22Rv1 (cell line): Measurements from ENCODE around the gene PARP12.

Source experiments
- H3K27ac ChIP-seq: fragments of 450-650 bp; 2 replicates; pipeline ENCODE4 v1.5.1; 2017
- ZFX ChIP-seq: fragments of 450-650 bp; IDR thresholded peaks from 2 replicates; pipeline ENCODE4 v1.6.1; 2017; ENCODE audit warnings: antibody characterized with exemption, borderline replicate concordance
- TF ChIP-seq, protein P1 (sequence below): fragments of 450-650 bp; IDR thresholded peaks from 2 replicates; pipeline ENCODE4 v1.5.1; 2017; ENCODE audit warnings: mild to moderate bottlenecking

The PARP12 gene

DNA sequence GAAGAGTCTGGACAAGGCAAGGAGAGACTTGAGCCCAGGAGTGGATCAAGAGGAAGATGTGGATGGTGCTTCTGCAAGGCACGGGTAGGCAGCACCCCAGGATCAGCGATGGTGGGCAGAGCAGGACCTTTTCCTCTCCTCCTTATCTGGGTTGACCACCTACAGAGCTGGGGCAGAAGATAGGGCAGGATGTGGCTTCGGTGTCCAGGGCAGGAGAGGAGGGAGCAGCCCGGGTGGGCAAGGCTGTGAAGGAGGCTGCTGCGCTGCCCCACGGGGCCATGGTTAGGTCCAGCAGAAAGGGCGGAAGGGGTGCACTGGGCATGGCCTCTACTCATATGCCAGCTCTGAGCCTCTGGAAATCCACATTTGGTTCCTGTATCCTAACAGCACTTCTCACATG lies 20.0 kb upstream of the PARP12 start:
- TF ChIP-seq, protein P1, sequence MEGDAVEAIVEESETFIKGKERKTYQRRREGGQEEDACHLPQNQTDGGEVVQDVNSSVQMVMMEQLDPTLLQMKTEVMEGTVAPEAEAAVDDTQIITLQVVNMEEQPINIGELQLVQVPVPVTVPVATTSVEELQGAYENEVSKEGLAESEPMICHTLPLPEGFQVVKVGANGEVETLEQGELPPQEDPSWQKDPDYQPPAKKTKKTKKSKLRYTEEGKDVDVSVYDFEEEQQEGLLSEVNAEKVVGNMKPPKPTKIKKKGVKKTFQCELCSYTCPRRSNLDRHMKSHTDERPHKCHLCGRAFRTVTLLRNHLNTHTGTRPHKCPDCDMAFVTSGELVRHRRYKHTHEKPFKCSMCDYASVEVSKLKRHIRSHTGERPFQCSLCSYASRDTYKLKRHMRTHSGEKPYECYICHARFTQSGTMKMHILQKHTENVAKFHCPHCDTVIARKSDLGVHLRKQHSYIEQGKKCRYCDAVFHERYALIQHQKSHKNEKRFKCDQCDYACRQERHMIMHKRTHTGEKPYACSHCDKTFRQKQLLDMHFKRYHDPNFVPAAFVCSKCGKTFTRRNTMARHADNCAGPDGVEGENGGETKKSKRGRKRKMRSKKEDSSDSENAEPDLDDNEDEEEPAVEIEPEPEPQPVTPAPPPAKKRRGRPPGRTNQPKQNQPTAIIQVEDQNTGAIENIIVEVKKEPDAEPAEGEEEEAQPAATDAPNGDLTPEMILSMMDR: no peak
- no peak for TF ChIP-seq ZFX
- H3K27ac ChIP-seq: no peak overlapping the region

DNA sequence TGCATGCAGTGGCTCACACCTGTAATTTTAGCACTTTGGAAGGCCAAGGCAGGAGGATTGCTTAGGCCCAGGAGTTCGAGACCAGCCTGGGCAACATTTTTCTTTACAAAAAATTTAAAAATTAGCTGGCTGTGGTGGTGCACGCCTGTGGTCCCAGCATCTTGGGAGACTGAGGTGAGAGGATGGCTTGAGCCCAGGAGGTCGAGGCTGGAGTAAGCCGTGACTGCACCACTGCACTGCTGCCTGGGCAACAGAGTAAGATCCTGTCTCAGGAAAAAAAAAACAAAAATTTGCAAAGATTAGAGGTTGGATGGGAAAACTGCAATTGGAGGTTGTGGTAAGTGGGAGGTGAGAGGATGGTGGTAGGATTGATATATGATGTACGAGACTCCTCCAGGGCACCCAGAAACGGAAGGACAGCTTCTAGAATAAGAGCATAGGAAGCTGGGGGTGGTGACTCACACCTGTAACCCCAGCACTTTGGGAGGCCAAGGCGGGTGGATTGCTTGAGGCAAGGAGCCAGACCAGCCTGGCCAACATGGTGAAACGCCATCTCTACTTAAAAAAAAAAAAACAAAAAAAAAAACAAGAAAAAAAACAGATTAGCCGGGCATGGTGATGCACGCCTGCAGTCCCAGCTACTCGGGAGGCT lies 19.1 kb upstream of the PARP12 start:
- H3K27ac ChIP-seq: no peak overlapping the region
- TF ChIP-seq ZFX: no peak
- TF ChIP-seq, protein P1: no peak

DNA sequence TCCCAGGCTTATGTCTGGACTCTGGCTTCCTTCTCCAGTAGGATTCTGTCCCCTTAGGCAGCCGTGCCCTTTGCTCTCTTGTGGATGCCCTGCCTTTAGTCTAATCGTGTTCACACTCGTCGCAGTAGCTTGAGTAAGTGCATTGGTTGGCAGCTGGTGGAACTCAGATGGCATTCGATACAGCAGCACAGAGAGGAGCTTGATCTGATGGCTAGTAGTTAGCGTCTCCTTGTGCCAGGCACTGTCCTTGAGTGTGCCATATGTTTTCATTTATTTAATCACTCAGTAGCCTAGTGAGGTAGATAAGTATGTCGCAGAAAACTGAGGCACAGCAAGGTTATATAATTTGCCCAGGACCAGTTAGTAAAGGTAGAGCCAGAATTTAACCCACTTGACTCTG lies 18.2 kb upstream of the PARP12 start:
- H3K27ac ChIP-seq: no peak overlapping the region
- TF ChIP-seq, protein P1: no peak
- no peak for TF ChIP-seq ZFX

DNA sequence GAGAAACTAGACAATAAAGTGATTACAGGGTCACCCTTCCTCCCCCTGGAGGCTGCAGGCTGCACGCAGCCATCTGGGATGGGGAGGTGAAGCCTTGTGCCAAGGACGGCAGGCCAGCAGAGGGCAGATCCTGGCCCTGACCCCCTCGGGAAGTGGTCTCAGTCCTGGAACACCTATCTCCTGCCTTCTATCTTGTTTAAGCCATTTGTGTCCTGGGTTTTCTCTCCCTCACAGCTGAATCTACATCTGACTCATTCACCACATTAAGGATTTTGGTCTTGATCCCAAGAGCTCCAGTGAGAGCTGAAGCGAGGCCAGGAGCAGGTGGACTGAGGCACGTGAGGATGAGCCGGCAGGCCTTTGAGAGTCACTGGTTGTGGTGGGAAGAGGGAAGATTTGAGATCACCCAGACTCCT lies 16.4 kb upstream of the PARP12 start:
- H3K27ac ChIP-seq: no peak overlapping the region
- TF ChIP-seq, protein P1: peak; percentile 17; the same call in 1 of the 2 replicates
- no peak for TF ChIP-seq ZFX

DNA sequence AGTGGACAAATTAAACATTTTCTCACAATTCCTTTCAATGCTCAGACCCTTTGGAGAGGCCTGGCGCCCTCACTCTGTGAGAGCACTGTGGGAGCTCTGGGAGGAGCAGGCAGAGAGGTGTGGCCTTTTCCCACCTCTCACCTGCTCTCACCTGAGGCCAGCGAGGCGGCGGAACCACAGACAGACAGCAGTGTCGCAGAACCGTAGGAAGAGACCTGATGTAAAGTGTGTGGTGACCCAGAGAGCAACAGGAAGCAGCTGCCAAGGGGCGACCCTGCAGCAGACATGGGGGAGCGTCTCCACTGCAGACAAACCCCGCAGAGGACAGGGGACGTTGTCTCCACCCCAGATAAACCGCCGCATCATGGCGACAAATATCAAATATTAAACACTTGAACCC lies 15.6 kb upstream of the PARP12 start:
- no peak for TF ChIP-seq ZFX
- TF ChIP-seq, protein P1: no peak

DNA sequence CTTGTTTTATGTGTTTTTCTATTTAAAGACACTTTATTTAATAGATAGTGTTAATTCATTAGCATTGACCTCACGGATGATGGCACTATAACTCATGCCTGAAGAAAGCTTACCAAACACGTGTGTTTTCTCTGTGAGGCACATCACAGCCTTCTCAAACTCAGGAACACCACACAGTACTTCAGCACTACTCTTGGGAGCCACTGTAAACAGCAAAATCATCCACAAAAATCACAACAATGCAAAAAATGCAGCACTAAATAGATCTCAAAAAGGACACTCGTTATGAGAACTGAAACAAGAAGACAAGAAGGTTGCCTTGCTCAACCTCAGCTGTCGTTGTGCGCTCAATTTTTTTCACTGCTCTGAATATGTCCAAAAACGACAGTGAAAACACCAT lies 12.0 kb upstream of the PARP12 start:
- TF ChIP-seq ZFX: no peak
- TF ChIP-seq, protein P1: no peak
- H3K27ac ChIP-seq: no peak overlapping the region

More for the DNA sequence above, 15.6 kb upstream of the PARP12 start:
- no peak overlapping the region for H3K27ac ChIP-seq

DNA sequence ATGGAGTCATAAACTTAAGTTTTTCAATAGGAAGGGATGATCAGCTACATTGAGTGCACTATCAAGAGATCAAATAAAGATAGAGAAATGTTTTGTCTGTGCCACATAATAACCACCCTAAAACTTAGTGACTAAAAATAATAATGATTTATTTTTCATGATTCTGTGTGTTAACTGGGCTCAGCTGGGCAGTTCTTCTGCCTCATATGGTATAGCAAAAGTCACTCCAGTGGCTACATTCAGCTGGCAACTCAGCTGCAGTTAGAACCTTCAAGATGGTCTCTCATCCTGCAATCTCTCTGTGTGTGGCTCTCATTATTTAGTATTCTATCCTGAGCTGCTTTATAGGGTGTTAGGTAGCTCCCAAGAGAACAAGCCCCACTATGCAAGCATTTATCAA lies 7.8 kb upstream of the PARP12 start:
- H3K27ac ChIP-seq: no peak overlapping the region
- TF ChIP-seq ZFX: no peak
- TF ChIP-seq, protein P1: no peak
